GM12873 (cell line): ENCODE measurements around the gene IER5.
A peak's percentile ranks its signal among the peaks of the same experiment; 100 is the strongest.

Experiments
- TF ChIP-seq, protein P1 (sequence below): IDR thresholded peaks from 2 replicates; pipeline ENCODE4 v1.5.1; 2012; ENCODE audit warnings: low read depth, mild to moderate bottlenecking, moderate library complexity, low read length, control low read depth; ENCODE audit not compliant: insufficient read depth; ENCODE audit errors: missing control alignments

IER5 gene

DNA sequence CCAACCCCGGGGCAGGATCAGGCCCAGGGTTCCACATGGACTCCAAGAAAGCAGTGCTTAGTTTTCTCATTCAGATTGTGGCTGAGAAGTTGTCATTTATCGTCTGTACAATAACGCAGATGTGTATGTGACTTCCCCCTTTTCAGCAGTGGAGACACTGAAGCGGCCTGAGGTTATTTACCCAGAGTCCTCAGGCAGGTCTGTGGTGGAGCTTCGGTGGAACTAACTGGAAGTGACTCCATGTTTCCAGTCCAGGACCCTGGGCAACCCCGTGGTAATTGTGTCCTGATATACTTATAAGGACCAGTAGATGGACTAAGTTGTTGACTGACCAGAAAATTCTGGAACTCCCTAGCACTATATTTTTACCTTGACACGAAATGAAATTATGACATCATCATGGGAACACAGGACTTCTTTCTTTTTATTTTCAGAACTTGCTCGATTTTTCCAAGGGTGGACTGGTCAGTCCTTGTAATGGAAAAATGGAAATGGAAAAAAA, 1.0 kb upstream of the IER5 start:
- TF ChIP-seq, protein P1, sequence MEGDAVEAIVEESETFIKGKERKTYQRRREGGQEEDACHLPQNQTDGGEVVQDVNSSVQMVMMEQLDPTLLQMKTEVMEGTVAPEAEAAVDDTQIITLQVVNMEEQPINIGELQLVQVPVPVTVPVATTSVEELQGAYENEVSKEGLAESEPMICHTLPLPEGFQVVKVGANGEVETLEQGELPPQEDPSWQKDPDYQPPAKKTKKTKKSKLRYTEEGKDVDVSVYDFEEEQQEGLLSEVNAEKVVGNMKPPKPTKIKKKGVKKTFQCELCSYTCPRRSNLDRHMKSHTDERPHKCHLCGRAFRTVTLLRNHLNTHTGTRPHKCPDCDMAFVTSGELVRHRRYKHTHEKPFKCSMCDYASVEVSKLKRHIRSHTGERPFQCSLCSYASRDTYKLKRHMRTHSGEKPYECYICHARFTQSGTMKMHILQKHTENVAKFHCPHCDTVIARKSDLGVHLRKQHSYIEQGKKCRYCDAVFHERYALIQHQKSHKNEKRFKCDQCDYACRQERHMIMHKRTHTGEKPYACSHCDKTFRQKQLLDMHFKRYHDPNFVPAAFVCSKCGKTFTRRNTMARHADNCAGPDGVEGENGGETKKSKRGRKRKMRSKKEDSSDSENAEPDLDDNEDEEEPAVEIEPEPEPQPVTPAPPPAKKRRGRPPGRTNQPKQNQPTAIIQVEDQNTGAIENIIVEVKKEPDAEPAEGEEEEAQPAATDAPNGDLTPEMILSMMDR: no peak

DNA sequence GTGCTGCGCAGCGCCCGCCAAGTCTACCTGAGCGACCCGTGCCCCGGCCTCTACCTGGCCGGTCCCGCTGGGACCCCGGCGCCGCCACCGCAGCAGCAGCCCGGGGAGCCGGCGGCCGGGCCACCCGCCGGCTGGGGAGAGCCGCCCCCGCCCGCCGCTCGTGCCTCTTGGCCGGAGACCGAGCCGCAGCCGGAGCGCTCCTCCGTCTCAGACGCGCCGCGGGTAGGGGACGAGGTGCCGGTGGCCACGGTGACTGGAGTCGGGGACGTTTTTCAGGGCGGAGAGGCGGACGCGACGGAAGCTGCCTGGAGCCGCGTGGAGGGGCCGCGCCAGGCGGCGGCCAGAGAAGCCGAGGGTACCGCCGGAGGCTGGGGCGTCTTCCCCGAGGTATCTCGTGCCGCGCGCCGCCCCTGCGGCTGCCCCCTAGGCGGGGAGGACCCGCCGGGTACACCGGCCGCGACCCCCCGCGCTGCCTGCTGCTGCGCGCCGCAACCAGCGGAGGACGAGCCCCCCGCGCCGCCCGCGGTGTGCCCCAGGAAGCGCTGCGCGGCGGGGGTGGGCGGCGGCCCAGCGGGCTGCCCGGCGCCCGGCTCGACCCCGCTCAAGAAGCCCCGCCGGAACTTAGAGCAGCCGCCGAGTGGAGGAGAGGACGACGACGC, 646 bp downstream of the IER5 start:
- TF ChIP-seq, protein P1: no peak

GRCh38 chr1:181089676-181090544, 1.4 kb downstream of the IER5 start:
- TF ChIP-seq, protein P1: peak; percentile 18

- TF ChIP-seq, protein P1: no peak
Measured at GRCh38 chr1:181090641-181091126, 2.2 kb downstream of the IER5 start.

- TF ChIP-seq, protein P1: no peak
Measured at GRCh38 chr1:181091309-181092040, 3.0 kb downstream of the IER5 start.

DNA sequence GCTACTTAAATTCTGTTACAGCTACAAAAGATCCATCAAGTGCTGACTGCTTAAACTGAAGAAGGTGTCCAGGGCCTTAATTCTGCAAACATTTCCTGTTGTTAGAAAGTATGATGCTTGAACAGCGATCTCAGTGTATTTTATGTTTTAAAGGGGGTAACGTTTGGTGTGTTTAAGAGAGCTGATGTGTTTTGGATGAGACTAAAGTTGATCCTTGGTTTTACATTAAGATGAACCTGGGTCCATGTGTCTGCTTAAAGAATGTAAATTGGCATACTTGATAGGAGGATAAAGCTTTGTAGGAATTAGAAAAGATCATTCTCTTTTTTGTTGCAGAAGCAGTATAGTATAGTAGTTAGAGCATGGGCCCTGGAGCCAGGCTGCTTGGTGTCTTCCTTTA, 3.6 kb downstream of the IER5 start:
- TF ChIP-seq, protein P1: no peak
